RWPE1 (cell line): ENCODE measurements around the gene NT5DC3.
A peak's percentile ranks its signal among the peaks of the same experiment; 100 is the strongest.

Experiments used
- CTCF ChIA-PET: fragments of 350-600 bp; sonication (Branson Sonifier 250); formaldehyde crosslinking; extraction: SDS; loops from one replicate; lab custom pipeline; 2021; lab: Yijun Ruan, JAX
- POLR2A ChIA-PET: fragments of 400-600 bp; formaldehyde crosslinking; extraction: SDS; loops from one replicate; lab custom pipeline; 2020; ENCODE audit warnings: antibody characterized with exemption; ENCODE audit not compliant: low non-redundant PET; lab: Yijun Ruan, JAX
- DNase-seq: peaks from one replicate; pipeline ENCODE4 v3.0.0; 2012; ENCODE audit warnings: low spot score
- H3K27ac ChIP-seq: fragments of 450-650 bp; 2 replicates; pipeline ENCODE4 v1.5.1; 2017
- TF ChIP-seq, protein P1 (sequence below): fragments of 450-650 bp; conservative IDR thresholded peaks from 2 replicates; pipeline ENCODE4 v1.5.1; 2017; ENCODE audit warnings: low read depth, mild to moderate bottlenecking

The NT5DC3 gene

DNA sequence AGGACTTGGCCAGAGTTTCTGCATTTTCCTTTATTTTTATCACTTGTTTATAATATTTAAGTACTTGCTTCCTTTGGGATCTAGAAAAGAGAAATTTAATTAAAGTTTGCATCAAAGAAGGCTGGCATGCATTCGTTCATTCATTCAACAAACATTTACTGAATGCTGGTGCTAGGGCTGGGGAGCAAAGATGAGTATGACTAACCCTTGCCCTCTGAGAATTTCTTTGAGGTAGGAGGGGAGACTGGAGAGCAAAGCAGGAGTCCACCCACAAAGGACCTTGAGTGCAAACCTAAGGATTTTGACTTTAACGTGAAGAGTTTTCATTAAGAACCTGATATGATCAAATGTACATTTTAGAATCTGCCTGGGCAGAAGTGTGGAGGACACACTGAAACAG is 16.1 kb upstream of the NT5DC3 start:
- TF ChIP-seq, protein P1, sequence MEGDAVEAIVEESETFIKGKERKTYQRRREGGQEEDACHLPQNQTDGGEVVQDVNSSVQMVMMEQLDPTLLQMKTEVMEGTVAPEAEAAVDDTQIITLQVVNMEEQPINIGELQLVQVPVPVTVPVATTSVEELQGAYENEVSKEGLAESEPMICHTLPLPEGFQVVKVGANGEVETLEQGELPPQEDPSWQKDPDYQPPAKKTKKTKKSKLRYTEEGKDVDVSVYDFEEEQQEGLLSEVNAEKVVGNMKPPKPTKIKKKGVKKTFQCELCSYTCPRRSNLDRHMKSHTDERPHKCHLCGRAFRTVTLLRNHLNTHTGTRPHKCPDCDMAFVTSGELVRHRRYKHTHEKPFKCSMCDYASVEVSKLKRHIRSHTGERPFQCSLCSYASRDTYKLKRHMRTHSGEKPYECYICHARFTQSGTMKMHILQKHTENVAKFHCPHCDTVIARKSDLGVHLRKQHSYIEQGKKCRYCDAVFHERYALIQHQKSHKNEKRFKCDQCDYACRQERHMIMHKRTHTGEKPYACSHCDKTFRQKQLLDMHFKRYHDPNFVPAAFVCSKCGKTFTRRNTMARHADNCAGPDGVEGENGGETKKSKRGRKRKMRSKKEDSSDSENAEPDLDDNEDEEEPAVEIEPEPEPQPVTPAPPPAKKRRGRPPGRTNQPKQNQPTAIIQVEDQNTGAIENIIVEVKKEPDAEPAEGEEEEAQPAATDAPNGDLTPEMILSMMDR, result no peak
- 0 out of 2 replicates have a peak overlapping the region, but pooled peaks have one; percentile 6 for H3K27ac ChIP-seq
- ChIA-PET CTCF (interaction anchor here (0.6 kb wide), 1 partner anchor 134 kb away, joined by 3 read pairs; no protein-coding TSS in a partner anchor), POLR2A (no interaction called here)
- no peak for DNase-seq

DNA sequence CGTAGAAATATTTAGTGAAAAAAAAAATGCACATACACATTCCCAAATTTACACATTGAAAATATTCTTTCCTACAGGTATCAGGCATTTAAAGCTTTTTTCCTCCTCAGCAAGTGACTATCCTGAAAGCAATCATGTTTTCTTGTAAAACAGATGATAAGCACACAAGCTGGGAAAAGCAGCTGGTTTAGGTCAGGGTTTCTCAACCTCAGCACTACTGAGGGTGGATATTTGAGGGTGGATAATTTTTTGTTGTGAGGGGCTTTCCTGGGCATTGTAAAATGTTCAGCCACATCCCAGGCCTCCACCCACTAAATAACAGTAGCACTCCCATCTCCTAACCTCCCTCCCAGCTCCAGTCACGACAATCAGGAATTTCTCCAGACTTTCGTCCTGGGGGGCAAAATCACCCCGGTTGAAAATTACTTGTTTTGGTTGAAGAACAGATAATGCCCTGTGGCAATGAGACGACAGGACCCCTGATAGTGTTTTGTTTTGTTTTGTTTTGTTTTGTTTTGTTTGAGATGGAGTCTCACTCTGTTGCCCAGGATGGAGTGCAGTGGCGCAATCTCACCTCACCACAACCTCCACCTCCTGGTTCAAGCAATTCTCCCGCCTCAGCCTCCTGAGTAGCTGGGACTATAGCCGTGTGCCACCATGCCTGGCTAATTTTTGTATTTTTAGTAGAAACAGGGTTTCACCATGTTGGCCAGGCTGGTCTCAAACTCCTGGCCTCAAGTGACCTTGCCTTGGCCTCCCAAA is 15.0 kb upstream of the NT5DC3 start:
- TF ChIP-seq, protein P1, result no peak
- CTCF ChIA-PET, result interaction anchor here (0.7 to 0.9 kb wide), 2 partner anchors 14 to 25 kb away, joined by 3 to 4 read pairs; no protein-coding TSS in a partner anchor
- no peak overlapping the region for H3K27ac ChIP-seq
- no peak for DNase-seq
- POLR2A ChIA-PET, result no interaction called here

DNA sequence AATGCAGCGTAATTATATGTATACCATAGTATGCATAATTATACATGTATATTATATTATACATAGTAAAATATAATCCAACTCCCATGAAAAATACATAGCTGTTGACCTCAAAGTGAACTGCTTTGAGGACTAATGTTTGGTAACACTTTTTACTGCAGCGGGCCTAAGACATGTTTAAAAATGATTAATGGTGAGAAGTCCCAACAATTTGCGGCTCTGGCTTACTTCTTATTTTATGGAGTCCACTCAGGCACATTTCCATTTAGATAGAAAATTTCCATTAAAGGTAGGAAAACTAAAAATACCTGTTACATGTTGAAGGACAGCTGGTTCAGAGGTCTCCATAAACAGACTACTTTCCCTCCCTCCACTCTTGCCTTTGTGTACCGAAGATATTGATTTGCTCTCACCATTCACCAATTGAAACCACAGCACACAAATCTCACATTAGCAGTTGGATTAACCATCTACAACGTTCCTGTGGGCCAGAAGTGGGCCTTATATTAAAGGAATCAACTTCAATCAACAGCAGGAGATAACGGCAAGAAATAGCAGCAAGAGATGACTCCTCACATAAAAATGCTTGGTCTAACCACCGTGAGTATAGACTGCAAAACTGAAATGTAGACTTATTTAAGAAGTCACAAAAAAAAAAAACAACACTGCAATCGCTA is 14.1 kb upstream of the NT5DC3 start:
- ChIA-PET POLR2A (no interaction called here), CTCF (interaction anchor here (0.9 kb wide), 1 partner anchor 14 kb away, joined by 3 read pairs; no protein-coding TSS in a partner anchor)
- DNase-seq, result no peak
- H3K27ac ChIP-seq, result no peak overlapping the region
- TF ChIP-seq, protein P1, result no peak

DNA sequence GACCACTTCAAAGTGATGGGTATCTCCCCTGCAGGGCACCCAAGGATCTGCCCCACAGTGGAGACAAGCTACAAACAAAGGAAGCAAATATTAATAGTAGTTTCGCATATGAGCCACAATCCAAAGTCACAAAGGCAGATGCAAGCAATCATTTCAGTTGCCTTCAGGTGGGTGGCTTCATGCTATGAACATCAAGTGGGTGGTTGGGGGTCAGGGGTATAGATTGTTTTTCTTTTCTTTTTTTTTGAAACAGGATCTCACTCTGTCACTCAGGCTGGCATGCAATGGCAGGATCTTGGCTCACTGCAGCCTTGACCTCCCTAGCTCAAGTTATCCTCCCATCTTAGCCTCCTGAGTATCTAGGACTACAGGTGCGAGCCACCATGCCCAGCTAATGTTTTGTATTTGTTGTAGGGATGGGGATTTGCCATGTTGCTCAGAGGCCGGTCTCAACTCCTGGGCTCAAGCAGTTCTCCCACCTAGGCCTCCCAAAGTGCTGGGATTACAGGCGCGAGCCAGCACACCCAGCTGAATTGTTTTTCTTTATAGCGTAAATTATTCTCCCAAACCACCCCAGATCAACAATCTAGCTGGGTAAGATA is 13.4 kb upstream of the NT5DC3 start:
- no peak overlapping the region for H3K27ac ChIP-seq
- POLR2A ChIA-PET, result no interaction called here
- no peak for DNase-seq
- TF ChIP-seq, protein P1, result no peak
- CTCF ChIA-PET, result no interaction called here

DNA sequence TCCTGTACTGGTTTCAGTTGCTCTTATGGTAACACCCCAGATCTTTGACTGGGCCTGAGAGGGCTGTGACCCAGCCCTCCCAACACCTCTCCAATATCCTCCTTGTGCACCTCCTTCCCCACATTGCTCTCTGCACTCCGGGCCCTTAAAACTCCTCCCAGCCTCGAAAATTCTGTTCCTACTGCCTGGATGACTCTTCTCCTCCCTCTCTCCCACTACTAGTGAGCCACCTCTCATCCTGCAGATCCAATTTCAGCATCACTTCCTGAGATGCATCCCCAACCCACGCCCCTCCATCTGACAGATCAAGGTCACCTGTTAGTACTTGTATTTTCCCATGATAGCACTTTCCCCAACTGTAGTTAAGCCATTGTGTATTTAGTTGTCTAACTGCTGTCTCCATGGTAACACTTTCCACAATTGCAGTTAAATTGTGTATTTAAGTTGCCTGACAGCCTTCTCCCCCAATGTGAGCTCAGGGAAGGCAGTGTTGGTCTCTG is 11.5 kb upstream of the NT5DC3 start:
- no peak overlapping the region for H3K27ac ChIP-seq
- POLR2A ChIA-PET, result no interaction called here
- no peak for DNase-seq
- TF ChIP-seq, protein P1, result no peak
- CTCF ChIA-PET, result no interaction called here

DNA sequence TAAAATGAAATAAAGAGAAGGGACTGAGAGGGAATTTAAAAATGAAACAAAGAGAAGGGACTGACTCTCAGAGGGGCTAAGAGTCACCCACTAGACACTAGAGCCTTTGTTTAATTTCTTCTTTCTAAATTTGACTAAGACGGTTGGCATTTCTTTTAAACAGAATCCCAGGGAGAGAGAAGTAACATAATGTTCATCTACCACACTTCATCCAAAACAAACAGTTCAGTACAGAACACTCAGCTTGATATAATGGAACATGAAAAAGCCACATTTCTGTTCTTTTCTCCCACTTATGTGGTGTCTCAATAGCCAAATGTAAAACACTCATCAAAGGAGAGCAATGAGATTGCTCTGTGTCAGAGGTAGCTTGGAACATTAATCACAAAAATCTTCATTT is 10.1 kb upstream of the NT5DC3 start:
- H3K27ac ChIP-seq, result no peak overlapping the region
- ChIA-PET POLR2A (no interaction called here), CTCF (no interaction called here)
- TF ChIP-seq, protein P1, result no peak
- DNase-seq, result no peak
